HG03432 (cell line): ENCODE results near the gene ZFP64.

ENCODE experiments used
- ATAC-seq: cut with Tn5 transposase; IDR thresholded peaks from one replicate; pipeline ENCODE4 v1.9.1; 2021; ENCODE audit warnings: mild to moderate bottlenecking, moderate library complexity; ENCODE audit not compliant: unreplicated experiment

Gene ZFP64

DNA sequence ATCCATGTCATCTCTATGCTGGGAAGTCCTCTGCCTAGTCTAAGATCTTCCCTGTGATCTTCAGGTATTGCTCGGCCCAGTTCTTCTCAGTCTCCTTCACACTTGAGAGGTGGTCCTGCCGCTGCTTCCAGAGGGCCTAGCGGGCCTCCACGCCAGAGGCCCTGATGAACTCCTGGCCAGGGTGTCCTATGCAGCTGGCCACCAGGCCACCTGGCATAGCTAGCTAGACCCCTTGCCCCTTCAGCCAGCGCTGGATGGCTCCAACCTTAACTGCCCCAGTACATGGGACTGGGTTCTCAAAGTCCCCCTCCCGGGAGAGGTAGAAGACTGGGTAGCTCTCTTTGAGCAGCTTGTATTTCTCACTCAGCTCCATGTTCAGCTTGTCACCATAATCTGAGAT, 81.1 kb downstream of the ZFP64 start:
- no peak for ATAC-seq

GRCh38 chr20:52105442-52106422, 85.8 kb downstream of the ZFP64 start:
- ATAC-seq, result no peak

- ATAC-seq, result no peak
Observed at GRCh38 chr20:52104546-52105441, 86.8 kb downstream of the ZFP64 start.

DNA sequence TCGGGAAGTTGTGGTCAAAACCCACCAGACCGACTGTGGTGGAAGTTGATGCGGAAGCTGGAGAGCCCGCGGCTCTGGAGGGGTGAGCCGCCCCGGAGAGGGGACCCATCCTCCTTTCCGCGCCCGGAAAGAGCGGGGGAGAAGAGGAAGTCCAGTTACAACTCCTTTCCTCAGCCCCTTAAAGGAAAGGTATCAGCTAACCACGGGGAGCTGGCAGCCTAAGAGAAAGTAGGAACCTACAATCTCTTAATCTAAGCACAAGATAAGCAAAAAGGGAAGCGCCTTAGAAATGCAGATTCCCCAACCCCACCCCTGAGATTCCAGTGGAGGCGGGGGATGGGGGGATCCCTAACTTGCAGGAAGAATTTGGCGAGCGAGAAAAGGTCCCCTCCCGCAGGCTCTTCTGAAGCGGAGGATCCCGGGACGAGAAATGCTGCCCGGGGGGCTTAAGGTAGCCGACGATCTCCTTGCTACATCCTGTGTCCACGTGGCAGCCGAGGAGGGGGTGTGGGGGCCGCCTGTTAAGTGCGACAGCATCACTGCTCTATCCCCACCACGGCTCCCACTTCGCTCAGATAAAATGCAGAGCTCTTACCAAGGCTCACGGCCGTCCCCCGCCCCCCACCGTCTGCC, 87.5 kb downstream of the ZFP64 start:
- ATAC-seq, result no peak

- no peak for ATAC-seq
Observed at GRCh38 chr20:52103335-52103912, 88.2 kb downstream of the ZFP64 start.

GRCh38 chr20:52102559-52102958, 89.0 kb downstream of the ZFP64 start:
- ATAC-seq, result no peak

- ATAC-seq, result no peak
Observed at GRCh38 chr20:52102126-52102525, 89.5 kb downstream of the ZFP64 start.
